ENCODE measurements around the gene DNAJC15. TPM values are rescaled to one million over a fixed set of nuclear protein-coding genes. Genes with fewer than 3 reads are reported as not detected.
"Not testable (repeated sequence)": the region's sequence is repeated elsewhere in the genome, so short reads cannot be mapped to it uniquely, and the experiment has no call there.

DNAJC15 gene
- total and polyA plus RNA-seq, 5 donors from 2014 or later: 12.6 to 36.5 (median 22.5) TPM

DNA sequence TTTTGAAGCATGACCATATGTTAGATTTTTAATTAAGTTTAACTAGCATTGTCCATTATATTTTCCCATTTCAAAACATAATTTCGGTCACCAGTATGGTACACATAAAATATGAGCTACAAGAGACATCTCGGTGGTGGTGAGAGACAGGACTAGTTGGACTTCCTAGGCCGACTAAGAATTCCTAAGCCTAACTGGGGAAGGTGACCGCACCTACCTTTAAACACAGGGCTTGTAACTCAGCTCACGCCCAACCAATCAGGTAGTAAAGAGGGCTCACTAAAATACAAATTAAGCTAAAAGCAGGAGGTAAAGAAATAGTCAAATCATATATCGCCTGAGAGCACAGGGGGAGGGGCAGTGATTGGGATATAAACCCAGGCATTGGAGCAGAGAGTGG lies 22.9 kb downstream of the DNAJC15 start:
- Mint-ChIP-seq H3K27me3 (no peaks in the 10 kb centered on the region), H3K36me3 (peaks cover 11% of the 10 kb centered on the region), H3K4me1 (peaks cover 41 to 60% (median 46%) of the 10 kb centered on the region in 4 donors), H3K9me3 (peaks cover 0 to 4% (median 0%) of the 10 kb centered on the region in 7 donors), H3K4me3 (no peak overlapping the region), H3K27ac (peak overlapping the region in 2 of 3 donors; percentile 87 to 89)
- no peaks in the 10 kb centered on the region for H3K27me3 ChIP-seq (ENCODE audit: control insufficient read depth, insufficient read depth, low read length)
- H3K9me3 ChIP-seq (ENCODE audit: control insufficient read depth in 2 of 2, low read length in 2 of 2): no peaks in the 10 kb centered on the region
- H3K4me1 ChIP-seq (ENCODE audit: control insufficient read depth, insufficient read depth, low read length, poor library complexity, severe bottlenecking): peaks cover 11% of the 10 kb centered on the region
- peaks cover 5% of the 10 kb centered on the region for H3K36me3 ChIP-seq (ENCODE audit: control insufficient read depth, insufficient read depth, low read length)
- H3K4me3 ChIP-seq (ENCODE audit: low read depth, low read length): no peak overlapping the region
- H3K27ac ChIP-seq (ENCODE audit: insufficient read depth, low read length, poor library complexity, severe bottlenecking): no peak overlapping the region
- ATAC-seq (ENCODE audit: low read depth in 2 of 2): no peak
- DNase-seq: no peak

DNA sequence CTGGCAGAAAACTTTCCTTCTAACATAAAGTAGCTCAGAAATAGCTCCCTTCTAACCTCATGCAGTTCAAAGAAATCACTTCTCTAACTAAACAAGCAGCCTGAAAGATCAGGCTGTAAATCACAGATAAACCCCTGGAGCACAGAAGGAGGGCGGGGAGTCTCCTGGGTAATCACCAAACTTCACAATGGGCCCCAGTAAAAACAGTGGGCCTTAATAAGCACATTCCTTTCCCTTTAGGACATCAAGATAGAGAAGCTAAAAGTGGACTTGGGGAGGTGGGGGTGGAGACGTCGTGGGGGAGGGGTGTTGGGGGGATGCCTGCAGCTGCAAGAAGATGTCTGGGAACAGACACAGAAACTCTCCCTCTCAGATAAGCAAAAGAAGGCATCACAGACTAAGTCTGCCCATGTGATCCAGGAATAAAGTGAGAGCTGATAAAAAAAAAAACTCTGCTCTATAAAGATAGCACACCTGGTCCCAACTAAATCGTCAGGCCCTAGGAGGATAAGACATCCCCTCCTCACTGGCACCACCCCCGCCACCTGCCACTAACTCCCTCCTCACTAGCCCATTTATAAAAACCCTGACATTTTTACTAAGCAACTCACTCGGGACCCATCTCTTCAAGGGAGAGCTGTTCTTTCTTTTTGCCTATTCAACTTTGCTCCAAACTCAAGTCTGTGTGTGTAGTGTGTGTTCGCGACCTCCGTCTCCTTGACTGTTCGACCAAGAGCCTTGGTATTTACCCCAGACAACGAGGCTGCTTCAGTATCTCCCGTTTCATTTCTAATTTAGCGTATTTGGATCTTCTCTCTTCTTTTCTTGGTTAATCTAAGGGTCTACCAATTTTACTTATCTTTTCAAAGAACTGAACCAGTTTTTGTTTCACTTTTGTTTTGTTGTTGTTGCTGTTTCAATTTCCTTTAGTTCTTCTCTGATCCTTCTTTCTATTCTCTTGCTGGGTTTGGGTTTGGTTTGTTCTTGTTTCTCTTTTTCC lies 31.7 kb downstream of the DNAJC15 start:
- Histone ChIP-seq H3K27me3 (ENCODE audit: control insufficient read depth, insufficient read depth, low read length) (no peaks in the 10 kb centered on the region), H3K27ac (ENCODE audit: insufficient read depth, low read length, poor library complexity, severe bottlenecking) (peak overlapping the region; percentile 91), H3K4me1 (ENCODE audit: control insufficient read depth, insufficient read depth, low read length, poor library complexity, severe bottlenecking) (peaks cover 41% of the 10 kb centered on the region), H3K4me3 (ENCODE audit: low read depth, low read length) (peak overlapping the region; percentile 100), H3K9me3 (ENCODE audit: control insufficient read depth in 2 of 2, low read length in 2 of 2) (no peaks in the 10 kb centered on the region), H3K36me3 (ENCODE audit: control insufficient read depth, insufficient read depth, low read length) (no peaks in the 10 kb centered on the region)
- H3K36me3 Mint-ChIP-seq: peaks cover 11% of the 10 kb centered on the region
- H3K27ac Mint-ChIP-seq: no peak overlapping the region
- DNase-seq (peak in 2 of 3 donors; percentile 57 to 68), ATAC-seq (ENCODE audit: low read depth in 2 of 2) (peak; percentile 50 to 55)
- no peaks in the 10 kb centered on the region for H3K27me3 Mint-ChIP-seq
- H3K4me1 Mint-ChIP-seq: peaks cover 17 to 42% (median 22%) of the 10 kb centered on the region in 4 donors
- H3K9me3 Mint-ChIP-seq: peaks cover 0 to 2% (median 0%) of the 10 kb centered on the region in 7 donors
- H3K4me3 Mint-ChIP-seq: no peak overlapping the region

DNA sequence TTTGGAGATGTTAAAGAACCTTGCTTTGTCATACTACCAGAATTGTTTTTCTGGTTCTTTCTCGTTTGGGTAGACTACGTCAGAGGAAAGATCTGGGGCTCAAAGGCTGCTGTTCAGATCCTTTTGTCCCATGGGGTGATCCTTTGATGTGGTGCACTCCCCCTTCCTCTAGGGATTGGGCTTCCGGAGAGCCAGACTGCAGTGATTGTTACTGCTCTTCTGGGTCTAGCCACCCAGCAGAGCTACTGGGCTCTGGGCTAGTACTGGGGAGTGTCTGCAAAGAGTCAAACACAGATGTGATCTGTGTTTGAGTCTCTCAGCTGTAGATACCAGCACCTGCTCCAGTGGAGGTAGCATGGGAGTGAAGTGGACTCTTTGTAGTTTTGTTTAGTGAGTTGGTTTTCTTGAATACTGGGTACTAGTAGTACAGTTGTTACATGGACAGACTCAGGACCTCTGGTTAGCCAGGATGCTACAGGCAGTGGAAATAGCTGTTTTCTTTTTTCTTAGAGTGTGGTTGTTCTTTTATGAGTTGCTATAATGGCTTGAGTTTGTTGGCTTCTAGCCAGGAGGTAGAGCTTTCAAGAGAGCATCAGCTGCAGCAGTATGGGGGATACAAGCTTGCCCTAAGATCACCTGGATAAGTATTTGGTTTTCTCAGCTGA lies 34.4 kb downstream of the DNAJC15 start:
- Histone ChIP-seq H3K4me3 (ENCODE audit: low read depth, low read length) (peak overlapping the region; percentile 56), H3K27me3 (ENCODE audit: control insufficient read depth, insufficient read depth, low read length) (no peaks in the 10 kb centered on the region), H3K36me3 (ENCODE audit: control insufficient read depth, insufficient read depth, low read length) (no peaks in the 10 kb centered on the region), H3K4me1 (ENCODE audit: control insufficient read depth, insufficient read depth, low read length, poor library complexity, severe bottlenecking) (peaks cover 41% of the 10 kb centered on the region), H3K27ac (ENCODE audit: insufficient read depth, low read length, poor library complexity, severe bottlenecking) (peak overlapping the region; percentile 56), H3K9me3 (ENCODE audit: control insufficient read depth in 2 of 2, low read length in 2 of 2) (no peaks in the 10 kb centered on the region)
- H3K4me1 Mint-ChIP-seq: peaks cover 21 to 51% (median 29%) of the 10 kb centered on the region in 4 donors
- H3K9me3 Mint-ChIP-seq: no peaks in the 10 kb centered on the region
- DNase-seq: peak; percentile 58 to 62 (median 59)
- ATAC-seq (ENCODE audit: low read depth in 2 of 2): peak; percentile 65 to 72
- H3K36me3 Mint-ChIP-seq: peaks cover 26% of the 10 kb centered on the region
- H3K4me3 Mint-ChIP-seq: peak overlapping the region in 3 of 4 donors; percentile 0 to 76 (median 59)
- no peaks in the 10 kb centered on the region for H3K27me3 Mint-ChIP-seq
- H3K27ac Mint-ChIP-seq: peak overlapping the region in 2 of 3 donors; percentile 85 to 95

DNA sequence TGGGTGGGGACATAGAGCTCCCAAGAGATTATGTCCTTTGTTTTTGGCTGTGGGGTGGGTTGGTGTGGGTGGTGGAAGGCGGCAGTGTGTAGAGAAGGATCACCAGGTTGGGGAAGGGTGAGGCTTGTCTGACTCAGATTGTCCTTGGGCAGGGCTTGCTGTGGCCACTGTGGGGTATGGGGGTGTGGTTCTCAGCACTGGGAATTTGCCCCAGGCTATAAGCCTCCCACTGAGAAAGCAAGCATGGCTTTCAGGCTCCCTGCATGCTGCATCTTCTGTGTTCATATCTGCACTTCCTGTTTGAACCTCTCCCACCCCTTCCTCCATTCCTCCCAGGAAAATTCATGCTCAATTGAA lies 34.9 kb downstream of the DNAJC15 start:
- peaks cover 21 to 47% (median 29%) of the 10 kb centered on the region in 4 donors for H3K4me1 Mint-ChIP-seq
- DNase-seq (no peak), ATAC-seq (ENCODE audit: low read depth in 2 of 2) (peak; percentile 6 to 12)
- Histone ChIP-seq H3K4me3 (ENCODE audit: low read depth, low read length) (peak overlapping the region; percentile 56), H3K36me3 (ENCODE audit: control insufficient read depth, insufficient read depth, low read length) (no peaks in the 10 kb centered on the region), H3K27me3 (ENCODE audit: control insufficient read depth, insufficient read depth, low read length) (no peaks in the 10 kb centered on the region), H3K27ac (ENCODE audit: insufficient read depth, low read length, poor library complexity, severe bottlenecking) (peak overlapping the region; percentile 56), H3K9me3 (ENCODE audit: control insufficient read depth in 2 of 2, low read length in 2 of 2) (no peaks in the 10 kb centered on the region), H3K4me1 (ENCODE audit: control insufficient read depth, insufficient read depth, low read length, poor library complexity, severe bottlenecking) (peaks cover 41% of the 10 kb centered on the region)
- peaks cover 24% of the 10 kb centered on the region for H3K36me3 Mint-ChIP-seq
- peak overlapping the region in 2 of 3 donors; percentile 85 to 95 for H3K27ac Mint-ChIP-seq
- H3K4me3 Mint-ChIP-seq: peak overlapping the region in 2 of 4 donors; percentile 59 to 76
- H3K9me3 Mint-ChIP-seq: no peaks in the 10 kb centered on the region
- no peaks in the 10 kb centered on the region for H3K27me3 Mint-ChIP-seq

DNA sequence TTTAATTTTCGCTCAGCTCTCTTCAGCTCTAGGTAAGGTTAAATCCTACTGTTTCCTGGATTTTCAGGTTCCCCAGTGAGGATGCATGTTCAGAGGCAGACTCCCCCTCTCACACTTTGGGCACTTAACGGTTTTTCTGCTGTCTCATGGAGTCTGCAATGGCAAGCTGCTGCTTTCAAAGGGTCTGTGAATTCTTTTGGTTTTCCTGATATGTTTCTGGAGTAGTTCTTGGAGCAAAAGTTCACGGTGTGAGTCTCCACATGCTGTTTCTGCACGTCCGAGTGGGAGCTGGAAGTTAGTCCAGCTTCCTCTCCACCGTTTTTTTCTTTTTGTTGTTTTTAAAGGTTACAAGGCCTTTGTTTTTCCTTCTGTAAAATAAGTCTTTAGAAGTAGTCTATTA lies 35.4 kb downstream of the DNAJC15 start:
- Mint-ChIP-seq H3K27ac (no peak overlapping the region), H3K36me3 (peaks cover 24% of the 10 kb centered on the region), H3K9me3 (no peaks in the 10 kb centered on the region), H3K4me3 (no peak overlapping the region), H3K27me3 (no peaks in the 10 kb centered on the region), H3K4me1 (peaks cover 21 to 47% (median 29%) of the 10 kb centered on the region in 4 donors)
- no peaks in the 10 kb centered on the region for H3K27me3 ChIP-seq (ENCODE audit: control insufficient read depth, insufficient read depth, low read length)
- H3K36me3 ChIP-seq (ENCODE audit: control insufficient read depth, insufficient read depth, low read length): no peaks in the 10 kb centered on the region
- peaks cover 41% of the 10 kb centered on the region for H3K4me1 ChIP-seq (ENCODE audit: control insufficient read depth, insufficient read depth, low read length, poor library complexity, severe bottlenecking)
- H3K4me3 ChIP-seq (ENCODE audit: low read depth, low read length): no peak overlapping the region
- no peaks in the 10 kb centered on the region for H3K9me3 ChIP-seq (ENCODE audit: control insufficient read depth in 2 of 2, low read length in 2 of 2)
- peak overlapping the region; percentile 56 for H3K27ac ChIP-seq (ENCODE audit: insufficient read depth, low read length, poor library complexity, severe bottlenecking)
- no peak for ATAC-seq (ENCODE audit: low read depth in 2 of 2)
- DNase-seq: no peak

DNA sequence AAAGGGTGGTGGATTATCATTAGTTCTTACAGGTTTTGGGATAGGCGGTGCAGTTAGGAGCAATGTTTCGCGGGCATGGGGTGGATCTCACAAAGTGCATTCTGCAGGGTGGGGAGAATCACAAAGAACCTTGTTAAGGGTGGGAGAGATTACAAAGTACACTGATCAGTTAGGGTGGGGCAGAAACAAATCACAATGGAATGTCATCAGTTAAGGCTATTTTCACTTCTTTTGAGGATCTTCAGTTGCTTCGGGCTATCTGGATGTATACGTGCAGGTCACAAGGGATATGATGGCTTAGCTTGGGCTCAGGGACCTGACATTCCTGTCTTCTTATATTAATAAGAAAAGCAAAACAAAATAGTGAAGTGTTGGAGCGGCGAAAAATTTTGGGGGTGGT lies 36.4 kb downstream of the DNAJC15 start:
- Mint-ChIP-seq H3K27ac (peak overlapping the region in 1 of 3 donors; percentile 17), H3K36me3 (peaks cover 24% of the 10 kb centered on the region), H3K4me1 (peaks cover 21 to 47% (median 30%) of the 10 kb centered on the region in 4 donors)
- H3K4me1 ChIP-seq (ENCODE audit: control insufficient read depth, insufficient read depth, low read length, poor library complexity, severe bottlenecking): peaks cover 32% of the 10 kb centered on the region
- DNase-seq; H3K36me3 ChIP-seq (ENCODE audit: control insufficient read depth, insufficient read depth, low read length); ATAC-seq (ENCODE audit: low read depth in 2 of 2); H3K9me3 Mint-ChIP-seq; H3K27ac ChIP-seq (ENCODE audit: insufficient read depth, low read length, poor library complexity, severe bottlenecking); H3K27me3 Mint-ChIP-seq; H3K27me3 ChIP-seq (ENCODE audit: control insufficient read depth, insufficient read depth, low read length); H3K4me3 ChIP-seq (ENCODE audit: low read depth, low read length); H3K4me3 Mint-ChIP-seq; H3K9me3 ChIP-seq (ENCODE audit: control insufficient read depth in 2 of 2, low read length in 2 of 2): not testable (repeated sequence)

DNA sequence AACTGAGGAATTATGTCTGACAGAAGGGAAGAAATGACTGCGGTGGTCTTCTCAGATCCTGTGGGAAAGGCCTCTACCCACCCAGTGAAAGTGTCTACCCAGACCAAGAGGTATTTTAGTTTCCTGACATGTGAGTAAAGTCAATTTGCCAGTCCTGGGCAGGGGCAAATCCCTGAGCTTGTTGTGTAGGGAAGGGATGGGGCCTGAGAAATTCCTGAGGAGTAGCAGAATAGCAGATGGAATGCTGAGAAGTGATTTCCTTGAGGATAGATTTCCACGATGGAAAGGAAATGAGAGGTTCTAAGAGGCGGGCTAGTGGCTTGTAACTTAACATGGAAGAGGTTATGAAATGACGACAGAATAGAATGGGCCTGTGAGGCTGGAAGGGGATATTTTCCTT lies 37.4 kb downstream of the DNAJC15 start:
- peaks cover 21 to 47% (median 30%) of the 10 kb centered on the region in 4 donors for H3K4me1 Mint-ChIP-seq
- H3K27ac ChIP-seq (ENCODE audit: insufficient read depth, low read length, poor library complexity, severe bottlenecking); DNase-seq; H3K27me3 ChIP-seq (ENCODE audit: control insufficient read depth, insufficient read depth, low read length); H3K36me3 ChIP-seq (ENCODE audit: control insufficient read depth, insufficient read depth, low read length); H3K9me3 ChIP-seq (ENCODE audit: control insufficient read depth in 2 of 2, low read length in 2 of 2); ATAC-seq (ENCODE audit: low read depth in 2 of 2); H3K4me3 Mint-ChIP-seq; H3K4me3 ChIP-seq (ENCODE audit: low read depth, low read length); H3K27me3 Mint-ChIP-seq; H3K9me3 Mint-ChIP-seq: not testable (repeated sequence)
- peak overlapping the region in 1 of 3 donors; percentile 67 for H3K27ac Mint-ChIP-seq
- H3K4me1 ChIP-seq (ENCODE audit: control insufficient read depth, insufficient read depth, low read length, poor library complexity, severe bottlenecking): peaks cover 28% of the 10 kb centered on the region
- H3K36me3 Mint-ChIP-seq: peaks cover 26% of the 10 kb centered on the region
